Cardiac fibroblast (primary cell): Measurements from ENCODE around the gene C1orf167.

Experiments used
- DNase-seq, 2 donors: peaks; one replicate each; pipeline versions ENCODE4 v3.0.0 to v3.0.0-alpha.2; 2010; ENCODE audit warnings: low read depth in 2 of 2
- H3K4me3 ChIP-seq, 2 donors: replicated peaks in 1 of 2; 1 replicate in 1 of 2; 2 replicates in 1 of 2; pipeline ENCODE4 v1.5.1; 2011; ENCODE audit warnings: low read depth in 2 of 2, low read length in 2 of 2, mild to moderate bottlenecking in 2 of 2, moderate library complexity in 1 of 2
- CTCF ChIP-seq: IDR thresholded peaks from one replicate; pipeline ENCODE4 v1.5.1; 2011; ENCODE audit warnings: low read depth, mild to moderate bottlenecking, low read length, inconsistent platforms

The C1orf167 gene

GRCh38 chr1:11768821-11769220, 6.8 kb downstream of the C1orf167 start:
- DNase-seq: peak in 1 of 2 donors; percentile 14
- no peak for TF ChIP-seq CTCF
- H3K4me3 ChIP-seq: no peak overlapping the region

- no peak overlapping the region for H3K4me3 ChIP-seq
These were observed 7.3 kb downstream of the C1orf167 start for GRCh38 chr1:11769274-11769673.

GRCh38 chr1:11770011-11770410, 8.0 kb downstream of the C1orf167 start:
- H3K4me3 ChIP-seq: no peak overlapping the region
- TF ChIP-seq CTCF: no peak
- DNase-seq: no peak

More at GRCh38 chr1:11769274-11769673, 7.3 kb downstream of the C1orf167 start:
- DNase-seq: no peak
- TF ChIP-seq CTCF: no peak

GRCh38 chr1:11771481-11772043, 9.6 kb downstream of the C1orf167 start:
- no peak overlapping the region for H3K4me3 ChIP-seq
- no peak for TF ChIP-seq CTCF
- DNase-seq: no peak

GRCh38 chr1:11772458-11772857, 10.5 kb downstream of the C1orf167 start:
- H3K4me3 ChIP-seq: no peak overlapping the region
- TF ChIP-seq CTCF: no peak
- DNase-seq: no peak

GRCh38 chr1:11774753-11775152, 12.8 kb downstream of the C1orf167 start:
- no peak overlapping the region for H3K4me3 ChIP-seq
- DNase-seq: no peak
- TF ChIP-seq CTCF: no peak
